PC-3 (cell line): ENCODE results near the gene MPG. TPM values are rescaled to one million over a fixed set of nuclear protein-coding genes. Genes with fewer than 3 reads are reported as not detected.
"Not testable (repeated sequence)": the region's sequence is repeated elsewhere in the genome, so short reads cannot be mapped to it uniquely, and the experiment has no call there.

Experiments
- ATAC-seq: fragments of 200-7000 bp; cut with Tn5 transposase; 2 replicates; pipeline ENCODE4 v1.9.1; 2020; ENCODE audit warnings: mild to moderate bottlenecking, moderate library complexity
- Bru-seq: library from RNA; stranded (reverse); fragments of 400-500 nt; gene quantifications from one replicate; lab custom pipeline; 2021; lab: Mats Ljungman, UMichigan
- BruChase-seq, 2 experiments: library from RNA; stranded (reverse); fragments of 400-500 nt; gene quantifications; one replicate each; lab custom pipeline; 2021; lab: Mats Ljungman, UMichigan
- BruUV-seq: library from RNA; stranded (reverse); fragments of 400-500 nt; replicated peaks from 2 replicates; lab custom pipeline; 2021; lab: Mats Ljungman, UMichigan
- CTCF ChIA-PET: fragments of 300-600 bp; sonication (Branson Sonifier 250); formaldehyde crosslinking; loops from one replicate; lab custom pipeline; 2022; ENCODE audit warnings: antibody characterized with exemption; lab: Charles Lee
- POLR2A ChIA-PET: fragments of 300-600 bp; sonication (Branson Sonifier 250); formaldehyde crosslinking; loops from one replicate; lab custom pipeline; 2022; ENCODE audit warnings: antibody characterized with exemption; ENCODE audit not compliant: unreplicated experiment; lab: Charles Lee
- DNase-seq: peaks from one replicate; pipeline ENCODE4 v3.0.0-alpha.2; 2015
- H2AFZ ChIP-seq: fragments of 300-600 bp; sonication (generic); 2 replicates; pipeline ENCODE4 v1.6.0; 2016; ENCODE audit warnings: antibody characterized with exemption, low read length
- H3F3A ChIP-seq: fragments of 300-600 bp; sonication (generic); one replicate; pipeline ENCODE4 v1.6.0; 2017; ENCODE audit warnings: antibody characterized with exemption, low read length, control low read depth, mild to moderate bottlenecking; ENCODE audit not compliant: unreplicated experiment
- H3K27ac ChIP-seq: fragments of 300-600 bp; sonication (generic); 2 replicates; pipeline ENCODE4 v1.5.1; 2016; ENCODE audit warnings: mild to moderate bottlenecking, low read length
- H3K27me3 ChIP-seq: fragments of 300-600 bp; sonication (generic); 2 replicates; pipeline ENCODE4 v1.6.1; 2016; ENCODE audit warnings: low read length, mixed read lengths
- H3K36me3 ChIP-seq: fragments of 300-600 bp; sonication (generic); 2 replicates; pipeline ENCODE4 v1.6.1; 2016; ENCODE audit warnings: low read depth, mixed run types, low read length, mixed read lengths
- H3K4me1 ChIP-seq: fragments of 300-600 bp; sonication (generic); 2 replicates; pipeline ENCODE4 v1.5.1; 2016; ENCODE audit warnings: low read length; ENCODE audit not compliant: insufficient read depth
- H3K4me2 ChIP-seq: fragments of 300-600 bp; sonication (generic); 2 replicates; pipeline ENCODE4 v1.6.0; 2016; ENCODE audit warnings: low read length
- H3K4me3 ChIP-seq: fragments of 300-600 bp; sonication (generic); 2 replicates; pipeline ENCODE4 v1.5.1; 2016; ENCODE audit warnings: mild to moderate bottlenecking, low read length, mixed read lengths
- H3K79me2 ChIP-seq: fragments of 300-600 bp; sonication (generic); 2 replicates; pipeline ENCODE4 v1.6.1; 2017; ENCODE audit warnings: low read length, mixed read lengths
- H3K9ac ChIP-seq: fragments of 300-600 bp; sonication (generic); 2 replicates; pipeline ENCODE4 v1.6.0; 2016; ENCODE audit warnings: mild to moderate bottlenecking, low read length
- H3K9me2 ChIP-seq: fragments of 300-600 bp; sonication (generic); replicated peaks from 2 replicates; pipeline ENCODE4 v1.6.1; 2016; ENCODE audit warnings: mixed run types, low read length, mixed read lengths
- H3K9me3 ChIP-seq: fragments of 300-600 bp; sonication (generic); 2 replicates; pipeline ENCODE4 v1.6.1; 2016; ENCODE audit warnings: low read length, mixed read lengths
- H4K20me1 ChIP-seq: fragments of 300-600 bp; sonication (generic); 2 replicates; pipeline ENCODE4 v1.6.1; 2016; ENCODE audit warnings: low read length, mixed read lengths
- EZH2 ChIP-seq: fragments of 300-600 bp; sonication (generic); IDR thresholded peaks from one replicate; pipeline ENCODE4 v1.6.1; 2017; ENCODE audit warnings: antibody characterized with exemption, mild to moderate bottlenecking, low read length; ENCODE audit not compliant: unreplicated experiment
- intact Hi-C: fragments of 100-400 bp; cut with micrococcal nuclease; formaldehyde crosslinking; loops from 2 replicates; pipeline ENCODE4 v1.9.0; 2023
- long read RNA-seq: library from polyadenylated mRNA; unstranded; transcript quantifications from one replicate; pipeline ENCODE4 v2.0.0, GENCODE V29; 2021; ENCODE audit not compliant: unreplicated experiment
- total RNA-seq: library from RNA; depleted of rRNA; stranded (reverse); fragments of >200 nt; gene quantifications from 2 replicates; pipeline ENCODE4 v1.2.3, GENCODE V29; 2014; rRNA removed
- TF ChIP-seq, protein P1 (sequence below): fragments of 300-600 bp; sonication (generic); conservative IDR thresholded peaks from 2 replicates; pipeline ENCODE4 v1.5.1; 2017; ENCODE audit warnings: antibody characterized with exemption, low read depth, mild to moderate bottlenecking, low read length

The MPG gene, protein sequence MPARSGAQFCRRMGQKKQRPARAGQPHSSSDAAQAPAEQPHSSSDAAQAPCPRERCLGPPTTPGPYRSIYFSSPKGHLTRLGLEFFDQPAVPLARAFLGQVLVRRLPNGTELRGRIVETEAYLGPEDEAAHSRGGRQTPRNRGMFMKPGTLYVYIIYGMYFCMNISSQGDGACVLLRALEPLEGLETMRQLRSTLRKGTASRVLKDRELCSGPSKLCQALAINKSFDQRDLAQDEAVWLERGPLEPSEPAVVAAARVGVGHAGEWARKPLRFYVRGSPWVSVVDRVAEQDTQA
- 147 and 175 TPM in 2 replicates for total RNA-seq
- percentile 67 among the genes with signal in this experiment for Bru-seq, nascent RNA
- percentile 65 among the genes with signal in this experiment for BruChase-seq, experiment 1, labeled RNA remaining after a 6-hour chase
- percentile 65 among the genes with signal in this experiment for BruChase-seq, experiment 2, labeled RNA remaining after a 2-hour chase
- long read RNA-seq, transcript MPG-202 (4 exons, 1,205 nt): major isoform, 110 of 181 reads
- long read RNA-seq, partial matches to known transcripts: 45 of 181 reads
- long read RNA-seq, other reads (novel, unspliced or antisense): 22 of 181 reads

DNA sequence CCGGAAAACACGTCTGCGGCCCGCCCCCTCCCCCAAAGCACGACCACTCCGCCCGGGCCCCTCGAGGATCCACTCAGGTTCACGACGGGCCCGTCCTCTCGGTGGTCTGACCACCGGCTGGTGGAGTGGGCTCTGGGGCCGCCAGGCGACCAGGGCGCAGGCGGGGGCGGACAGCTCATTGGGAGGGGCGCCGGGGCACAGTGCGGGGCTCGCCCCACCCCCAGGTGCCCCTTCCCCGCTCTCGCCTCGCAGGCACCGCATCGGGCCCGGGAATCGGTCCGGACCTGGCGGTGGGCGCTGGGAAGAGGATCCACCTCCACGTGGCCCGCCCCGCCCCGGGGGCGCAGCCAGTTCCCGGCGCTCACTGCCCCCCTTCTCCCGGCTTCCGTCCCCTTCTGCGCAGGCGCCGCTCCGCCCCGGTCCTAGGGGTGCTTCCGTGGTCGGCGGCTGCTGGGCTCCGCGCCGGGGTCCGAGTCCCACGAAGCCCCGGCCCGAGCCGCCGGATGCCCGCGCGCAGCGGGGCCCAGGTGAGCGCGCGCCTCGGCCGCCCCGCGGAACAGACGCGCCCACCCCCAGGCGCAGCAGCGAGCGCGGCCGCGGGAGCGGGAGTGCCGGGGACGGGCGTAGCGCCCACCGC, at the start of gene MPG:
TSS of gene MPG (plus strand) at position 419 of the 637 bp plus-strand sequence. CDS start at position 504, 85 bp downstream.
- no peaks in the 10 kb centered on the region for H3K36me3 ChIP-seq
- ChIA-PET CTCF (no interaction called here), POLR2A (no interaction called here)
- DNase-seq (peak; percentile 72), ATAC-seq (peak; percentile 56)
- H3K4me1 ChIP-seq: peaks cover 27% of the 10 kb centered on the region
- no peaks in the 10 kb centered on the region for H4K20me1 ChIP-seq
- no TSS peak for BruUV-seq
- intact Hi-C loops: no loop called here
- H3K27me3 ChIP-seq: no peaks in the 10 kb centered on the region
- no peaks in the 10 kb centered on the region for H3K9me3 ChIP-seq
- TF ChIP-seq, protein P1, sequence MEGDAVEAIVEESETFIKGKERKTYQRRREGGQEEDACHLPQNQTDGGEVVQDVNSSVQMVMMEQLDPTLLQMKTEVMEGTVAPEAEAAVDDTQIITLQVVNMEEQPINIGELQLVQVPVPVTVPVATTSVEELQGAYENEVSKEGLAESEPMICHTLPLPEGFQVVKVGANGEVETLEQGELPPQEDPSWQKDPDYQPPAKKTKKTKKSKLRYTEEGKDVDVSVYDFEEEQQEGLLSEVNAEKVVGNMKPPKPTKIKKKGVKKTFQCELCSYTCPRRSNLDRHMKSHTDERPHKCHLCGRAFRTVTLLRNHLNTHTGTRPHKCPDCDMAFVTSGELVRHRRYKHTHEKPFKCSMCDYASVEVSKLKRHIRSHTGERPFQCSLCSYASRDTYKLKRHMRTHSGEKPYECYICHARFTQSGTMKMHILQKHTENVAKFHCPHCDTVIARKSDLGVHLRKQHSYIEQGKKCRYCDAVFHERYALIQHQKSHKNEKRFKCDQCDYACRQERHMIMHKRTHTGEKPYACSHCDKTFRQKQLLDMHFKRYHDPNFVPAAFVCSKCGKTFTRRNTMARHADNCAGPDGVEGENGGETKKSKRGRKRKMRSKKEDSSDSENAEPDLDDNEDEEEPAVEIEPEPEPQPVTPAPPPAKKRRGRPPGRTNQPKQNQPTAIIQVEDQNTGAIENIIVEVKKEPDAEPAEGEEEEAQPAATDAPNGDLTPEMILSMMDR: no peak
- TF ChIP-seq EZH2: no peak
- H3K9me2 ChIP-seq: no peaks in the 10 kb centered on the region
- H3K4me2 ChIP-seq: peak within 1 kb of the TSS; percentile 94
- peaks cover 10% of the 10 kb centered on the region for H3K79me2 ChIP-seq
- H3K4me3 ChIP-seq: peak within 1 kb of the TSS; percentile 84
- no peaks in the 10 kb centered on the region for H3F3A ChIP-seq
- H2AFZ ChIP-seq: peak within 1 kb of the TSS; percentile 78
- H3K27ac ChIP-seq: peak within 1 kb of the TSS; percentile 54
- peak within 1 kb of the TSS; percentile 86 for H3K9ac ChIP-seq

GRCh38 chr16:30627-31026, 47.4 kb upstream of the MPG start:
- H4K20me1 ChIP-seq, H3K27me3 ChIP-seq, H3K27ac ChIP-seq, H3K36me3 ChIP-seq, CTCF ChIA-PET, H3K9ac ChIP-seq, BruUV-seq, POLR2A ChIA-PET, intact Hi-C loops, H3K9me2 ChIP-seq, H2AFZ ChIP-seq, H3K79me2 ChIP-seq, DNase-seq, H3F3A ChIP-seq, H3K4me1 ChIP-seq, ATAC-seq, H3K9me3 ChIP-seq, H3K4me2 ChIP-seq, H3K4me3 ChIP-seq: not testable (repeated sequence)

DNA sequence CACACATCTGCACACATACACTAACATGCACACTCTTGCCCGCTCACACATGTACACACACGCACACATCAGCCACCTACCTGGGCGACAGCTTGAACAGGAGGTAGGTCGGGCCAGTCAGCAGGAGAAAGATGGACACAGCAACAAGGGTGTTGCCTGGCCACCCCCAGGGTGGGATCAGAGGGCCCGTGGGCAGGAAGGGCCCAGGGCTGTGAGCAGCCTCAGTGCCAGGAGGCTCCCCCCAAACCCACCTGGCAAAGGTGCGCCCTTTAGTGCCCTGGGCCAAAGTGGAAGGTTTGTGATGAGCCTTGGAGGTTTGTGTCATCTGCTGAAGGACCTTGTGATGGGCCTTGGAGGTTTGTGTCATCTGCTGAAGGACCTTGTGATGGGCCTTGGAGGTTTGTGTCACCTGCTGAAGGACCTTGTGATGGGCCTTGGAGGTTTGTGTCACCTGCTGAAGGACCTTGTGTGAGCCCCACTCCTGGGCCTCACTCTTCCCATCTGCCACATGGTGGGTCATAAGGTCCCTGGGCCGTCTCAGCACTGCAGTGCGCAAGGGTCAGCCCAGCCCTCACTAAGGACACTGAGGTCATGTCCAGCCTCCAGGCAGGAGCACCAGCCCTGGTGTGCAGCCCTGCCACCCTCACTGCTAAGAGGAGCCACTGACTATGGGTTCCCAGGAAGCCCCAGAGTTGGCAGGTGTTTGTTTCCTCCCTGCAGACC, 44.7 kb upstream of the MPG start:
- H3K9me2 ChIP-seq, H3K9me3 ChIP-seq, H3K79me2 ChIP-seq, H3K27me3 ChIP-seq, BruUV-seq, intact Hi-C loops, CTCF ChIA-PET, H3K9ac ChIP-seq, H4K20me1 ChIP-seq, POLR2A ChIA-PET, H3K36me3 ChIP-seq, H3F3A ChIP-seq, DNase-seq, H3K27ac ChIP-seq, H3K4me3 ChIP-seq, H2AFZ ChIP-seq, H3K4me2 ChIP-seq, H3K4me1 ChIP-seq, ATAC-seq: not testable (repeated sequence)
